ENCODE results near the gene FOS.
A peak's percentile ranks its signal among the peaks of the same experiment; 100 is the strongest.

FOS gene

GRCh38 chr14:75250800-75251199 is 27.8 kb upstream of the FOS start:
- no peak for DNase-seq (ENCODE audit: low read depth)

- no peak for DNase-seq (ENCODE audit: low read depth)
Observed at GRCh38 chr14:75252254-75252837, 26.3 kb upstream of the FOS start.

GRCh38 chr14:75254381-75254822 is 24.2 kb upstream of the FOS start:
- DNase-seq (ENCODE audit: low read depth): no peak

- DNase-seq (ENCODE audit: low read depth): no peak
Observed at GRCh38 chr14:75254901-75255584, 23.6 kb upstream of the FOS start.

GRCh38 chr14:75258079-75258802 is 20.4 kb upstream of the FOS start:
- no peak for DNase-seq (ENCODE audit: low read depth)

- peak; percentile 98 for DNase-seq (ENCODE audit: low read depth)
Observed at GRCh38 chr14:75258803-75259509, 19.7 kb upstream of the FOS start.

GRCh38 chr14:75259510-75259855 is 19.1 kb upstream of the FOS start:
- no peak for DNase-seq (ENCODE audit: low read depth)

GRCh38 chr14:75260025-75260763 is 18.4 kb upstream of the FOS start:
- DNase-seq (ENCODE audit: low read depth): no peak

GRCh38 chr14:75261820-75262219 is 16.8 kb upstream of the FOS start:
- no peak for DNase-seq (ENCODE audit: low read depth)

- no peak for DNase-seq (ENCODE audit: low read depth)
Observed at GRCh38 chr14:75262641-75263040, 16.0 kb upstream of the FOS start.

- DNase-seq (ENCODE audit: low read depth): no peak
Observed at GRCh38 chr14:75264036-75264435, 14.6 kb upstream of the FOS start.

GRCh38 chr14:75267141-75267721 is 11.4 kb upstream of the FOS start:
- no peak for DNase-seq (ENCODE audit: low read depth)

- DNase-seq (ENCODE audit: low read depth): no peak
Observed at GRCh38 chr14:75268633-75269550, 9.7 kb upstream of the FOS start.

- DNase-seq (ENCODE audit: low read depth): no peak
Observed at GRCh38 chr14:75271514-75271913, 7.1 kb upstream of the FOS start.

- no peak for DNase-seq (ENCODE audit: low read depth)
Observed at GRCh38 chr14:75273272-75274049, 5.2 kb upstream of the FOS start.

- no peak for DNase-seq (ENCODE audit: low read depth)
Observed at GRCh38 chr14:75274050-75274898, 4.4 kb upstream of the FOS start.

- DNase-seq (ENCODE audit: low read depth): no peak
Observed at GRCh38 chr14:75274899-75275569, 3.6 kb upstream of the FOS start.

GRCh38 chr14:75275598-75275997 is 3.0 kb upstream of the FOS start:
- no peak for DNase-seq (ENCODE audit: low read depth)

Measured in activated T-helper 9 cell treated with anti-CD3 and anti-CD28 coated beads, Interleukin-2, amount 50 U/mL, for 16 hours (primary cell).